Activated gamma-delta T cell treated with Interleukin-2 at 50 U/mL for 16 hours (primary cell): ENCODE data around the gene CLEC3A.
A peak's percentile ranks its signal among the peaks of the same experiment; 100 is the strongest.
"Not testable (repeated sequence)": the region's sequence is repeated elsewhere in the genome, so short reads cannot be mapped to it uniquely, and the experiment has no call there.

ENCODE experiments used
- DNase-seq: peaks from one replicate; pipeline ENCODE4 v3.0.0-alpha.2; 2020

CLEC3A gene

DNA sequence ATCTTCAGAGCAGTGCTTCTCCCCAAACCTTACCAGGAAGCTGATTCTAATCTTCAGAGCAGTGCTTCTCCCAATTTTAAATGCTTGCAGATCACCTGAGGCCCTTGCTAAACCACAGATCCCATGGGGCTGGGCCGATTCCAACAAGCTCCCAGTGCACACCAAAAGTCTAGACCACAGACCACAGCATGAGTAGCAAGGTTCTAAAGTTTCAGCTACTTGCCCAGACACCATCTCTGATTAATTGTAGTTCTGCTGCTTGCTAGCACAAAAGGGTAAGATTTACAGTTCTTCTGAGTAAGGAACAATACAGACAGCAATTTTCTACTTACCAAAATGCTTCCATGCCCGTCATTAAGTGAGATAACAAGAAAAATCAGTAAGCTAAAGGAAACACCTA is 12.2 kb downstream of the CLEC3A start:
- no peak for DNase-seq

DNA sequence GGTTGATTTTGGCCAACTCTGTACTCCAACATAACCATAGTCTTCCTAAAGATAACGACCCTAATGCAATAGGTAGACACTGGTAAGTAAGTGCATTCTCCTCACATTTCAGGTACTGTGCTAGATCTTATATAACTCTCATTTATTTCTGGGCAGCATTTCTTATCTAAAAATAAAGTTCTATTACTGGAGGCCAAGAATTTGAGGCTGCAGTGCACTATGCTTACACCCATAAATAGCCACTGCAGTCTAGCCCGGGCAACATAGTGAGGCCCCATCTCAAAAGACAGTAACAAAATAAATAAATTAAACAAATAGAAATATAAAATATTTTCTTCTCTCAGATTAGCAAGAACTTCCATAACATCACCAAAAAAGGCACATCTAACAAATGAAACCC is 12.7 kb downstream of the CLEC3A start:
- no peak for DNase-seq

GRCh38 chr16:78040396-78040795 is 18.0 kb downstream of the CLEC3A start:
- DNase-seq = no peak

GRCh38 chr16:78045865-78046581 is 23.7 kb downstream of the CLEC3A start:
- peak; percentile 12 for DNase-seq

DNA sequence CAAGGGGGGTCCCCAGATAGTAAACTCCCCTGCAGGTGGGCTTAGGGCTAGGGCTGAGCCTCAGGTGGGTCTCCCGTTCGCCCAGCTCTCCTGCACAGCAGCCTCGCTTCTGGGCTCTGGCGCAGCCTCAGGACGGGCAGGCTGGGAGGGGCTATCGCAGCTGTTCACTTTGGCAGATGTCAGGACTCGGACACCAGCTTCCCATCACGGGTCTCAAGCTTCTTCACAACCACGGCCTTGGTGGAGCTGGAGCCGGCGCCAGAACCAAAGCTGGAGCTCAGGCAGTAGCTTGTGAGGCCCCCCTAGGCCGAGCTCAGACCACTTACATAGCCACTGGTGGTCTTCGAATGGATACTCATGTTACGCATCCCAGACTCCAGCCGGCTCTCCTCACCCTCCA is 26.0 kb downstream of the CLEC3A start:
- DNase-seq = no peak

DNA sequence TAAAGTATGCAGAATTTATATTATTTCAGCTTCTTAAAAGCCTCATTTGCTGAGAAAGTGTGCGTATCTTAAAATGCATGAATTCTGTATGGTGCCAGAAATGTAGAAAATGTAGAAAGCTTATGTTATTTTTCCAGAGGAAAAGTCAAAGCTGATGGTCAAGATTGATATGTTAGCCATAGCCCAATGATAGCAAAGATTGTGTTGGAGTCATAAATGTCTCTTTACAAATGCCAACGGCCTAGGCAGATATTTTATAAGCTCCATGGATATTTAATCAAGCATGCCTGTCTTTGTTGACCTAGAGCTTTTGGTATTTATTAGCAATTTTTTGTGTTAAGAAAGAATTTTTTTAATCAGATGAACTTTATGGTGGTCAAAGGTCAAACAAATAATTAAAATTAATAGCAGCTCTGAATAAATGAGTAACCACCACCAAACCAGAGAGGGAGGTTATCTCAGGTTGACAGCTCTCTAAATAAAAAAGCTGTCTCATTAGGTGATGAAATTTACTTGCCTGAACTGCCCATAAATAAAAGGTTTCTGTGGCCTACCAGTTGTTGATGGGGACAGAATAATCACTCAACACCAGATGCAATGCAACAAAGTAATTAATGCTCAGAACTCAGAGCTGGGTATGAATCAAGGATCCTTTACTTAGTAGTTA is 28.5 kb downstream of the CLEC3A start:
- DNase-seq = no peak

DNA sequence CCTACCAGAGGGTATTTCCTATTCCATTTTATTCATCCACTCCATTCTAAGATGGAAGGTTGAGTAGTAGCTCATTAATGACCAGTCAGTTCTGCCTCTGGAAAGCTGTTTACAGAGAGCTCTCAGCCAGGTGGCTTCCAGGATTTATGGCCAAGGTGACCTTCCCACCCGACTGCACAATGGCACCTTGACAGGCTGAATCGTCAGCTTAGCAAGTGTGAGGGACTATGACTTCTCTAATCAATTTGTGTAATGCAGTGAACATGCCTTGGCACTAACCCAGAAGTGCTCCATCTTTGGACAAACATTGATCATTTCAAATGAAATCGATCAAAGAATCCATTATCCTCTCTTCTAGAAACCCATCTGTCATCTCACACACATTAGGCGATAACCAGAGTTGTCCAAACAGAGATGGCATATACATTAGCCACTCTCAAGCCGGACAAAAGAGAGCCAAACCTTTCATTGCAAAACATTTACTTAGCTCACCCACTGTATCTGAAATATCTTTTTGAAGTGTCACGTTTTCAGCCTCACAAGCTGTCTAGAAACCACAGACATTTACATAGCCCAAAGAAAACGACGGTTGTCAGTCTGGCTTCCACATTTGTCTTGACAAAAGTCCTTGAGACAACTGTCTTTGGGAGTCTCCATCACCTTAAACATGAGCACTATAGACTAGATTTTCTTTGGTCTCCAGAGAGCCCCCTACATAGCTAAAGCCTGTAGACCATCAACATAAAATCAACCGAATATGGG is 35.6 kb downstream of the CLEC3A start:
- no peak for DNase-seq

GRCh38 chr16:78059806-78060205 is 37.5 kb downstream of the CLEC3A start:
- not testable (repeated sequence) for DNase-seq

DNA sequence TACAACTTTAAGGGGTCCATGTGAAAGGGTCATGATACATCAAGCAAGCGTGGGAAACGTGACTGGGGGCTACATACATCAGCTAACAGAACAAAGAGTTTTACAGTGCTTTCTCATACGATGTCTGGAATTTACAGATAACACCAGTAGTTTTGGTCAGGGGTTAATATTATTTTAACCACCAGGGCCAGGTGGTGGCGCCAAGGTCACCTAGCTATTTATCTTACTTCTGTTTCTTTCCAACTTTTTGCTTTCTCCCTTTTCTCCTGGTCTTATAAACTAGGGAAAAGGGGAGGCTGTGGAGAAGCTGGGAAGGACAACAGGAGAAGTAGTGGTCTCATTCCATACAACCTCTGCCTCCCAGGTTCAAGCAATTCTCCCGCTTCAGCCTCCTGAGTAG is 37.9 kb downstream of the CLEC3A start:
- no peak for DNase-seq

- DNase-seq = no peak
Observed at GRCh38 chr16:78060809-78061208, 38.5 kb downstream of the CLEC3A start.

DNA sequence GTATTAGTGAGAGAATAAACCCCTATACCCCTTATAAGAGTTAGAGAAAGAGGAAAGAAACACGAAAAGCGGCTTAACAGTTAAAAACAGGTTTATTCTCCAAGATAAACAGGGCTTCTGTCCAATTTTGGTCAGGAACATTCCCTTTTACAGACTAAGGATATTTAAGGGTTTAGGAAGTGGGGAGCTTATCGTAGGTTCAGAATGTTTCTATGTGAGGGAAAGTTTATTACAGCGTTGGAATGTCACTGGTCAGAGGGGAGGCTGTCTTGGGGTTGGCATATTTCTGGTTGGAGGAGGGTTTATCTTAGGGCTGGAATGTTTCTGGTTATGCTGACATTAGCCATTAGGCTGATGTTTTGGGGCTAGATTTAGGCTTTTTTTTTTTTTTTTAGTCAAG is 43.0 kb downstream of the CLEC3A start:
- DNase-seq = no peak

GRCh38 chr16:78069913-78070312 is 47.6 kb downstream of the CLEC3A start:
- no peak for DNase-seq

DNA sequence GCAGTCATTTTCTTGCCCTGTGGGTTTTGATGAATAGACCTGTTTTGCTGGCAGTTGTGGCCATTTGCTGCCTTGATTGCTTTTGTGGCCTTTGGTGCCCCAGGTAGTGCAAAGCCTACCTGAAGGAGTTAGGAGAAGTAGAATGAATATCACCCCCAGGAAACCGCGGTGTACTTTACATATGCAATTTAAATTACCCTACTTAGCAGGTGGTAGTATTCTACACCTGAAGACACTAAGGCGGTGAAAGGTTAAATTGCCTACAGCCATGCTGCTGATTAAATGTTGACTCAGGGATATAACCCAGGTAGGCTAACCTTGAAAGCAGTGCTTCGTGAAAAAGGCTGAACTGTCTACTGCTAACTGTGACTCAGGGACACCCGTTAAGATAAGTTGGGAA is 49.9 kb downstream of the CLEC3A start:
- DNase-seq = no peak

GRCh38 chr16:78075800-78076199 is 53.5 kb downstream of the CLEC3A start:
- DNase-seq = no peak

DNA sequence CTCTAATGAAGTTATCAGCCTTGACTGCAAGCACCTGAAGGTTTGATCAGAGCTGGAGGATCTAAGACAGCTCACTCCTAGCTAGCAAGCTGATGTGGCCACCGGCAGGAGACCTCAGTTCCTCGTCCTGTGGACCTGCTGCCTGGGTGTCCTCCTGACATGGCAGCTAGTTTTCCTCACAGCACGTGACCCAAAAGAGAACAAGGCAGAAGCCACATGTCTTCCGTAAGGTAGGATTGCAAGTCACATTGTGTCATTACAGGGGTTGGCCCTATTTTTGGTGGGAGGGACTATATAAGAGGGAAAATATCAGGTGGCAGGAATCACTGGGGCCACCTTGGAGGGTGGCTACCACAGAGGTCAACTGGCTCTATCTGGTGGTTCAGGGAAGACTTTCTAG is 59.0 kb downstream of the CLEC3A start:
- DNase-seq = no peak
